GM18511 (cell line): ENCODE results near the gene C16orf87.
"Not testable (repeated sequence)": the region's sequence is repeated elsewhere in the genome, so short reads cannot be mapped to it uniquely, and the experiment has no call there.

Experiments used
- ATAC-seq: cut with Tn5 transposase; IDR thresholded peaks from one replicate; pipeline ENCODE4 v1.9.1; 2021; ENCODE audit warnings: mild to moderate bottlenecking, moderate library complexity; ENCODE audit not compliant: unreplicated experiment

Gene C16orf87, protein sequence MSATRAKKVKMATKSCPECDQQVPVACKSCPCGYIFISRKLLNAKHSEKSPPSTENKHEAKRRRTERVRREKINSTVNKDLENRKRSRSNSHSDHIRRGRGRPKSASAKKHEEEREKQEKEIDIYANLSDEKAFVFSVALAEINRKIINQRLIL

DNA sequence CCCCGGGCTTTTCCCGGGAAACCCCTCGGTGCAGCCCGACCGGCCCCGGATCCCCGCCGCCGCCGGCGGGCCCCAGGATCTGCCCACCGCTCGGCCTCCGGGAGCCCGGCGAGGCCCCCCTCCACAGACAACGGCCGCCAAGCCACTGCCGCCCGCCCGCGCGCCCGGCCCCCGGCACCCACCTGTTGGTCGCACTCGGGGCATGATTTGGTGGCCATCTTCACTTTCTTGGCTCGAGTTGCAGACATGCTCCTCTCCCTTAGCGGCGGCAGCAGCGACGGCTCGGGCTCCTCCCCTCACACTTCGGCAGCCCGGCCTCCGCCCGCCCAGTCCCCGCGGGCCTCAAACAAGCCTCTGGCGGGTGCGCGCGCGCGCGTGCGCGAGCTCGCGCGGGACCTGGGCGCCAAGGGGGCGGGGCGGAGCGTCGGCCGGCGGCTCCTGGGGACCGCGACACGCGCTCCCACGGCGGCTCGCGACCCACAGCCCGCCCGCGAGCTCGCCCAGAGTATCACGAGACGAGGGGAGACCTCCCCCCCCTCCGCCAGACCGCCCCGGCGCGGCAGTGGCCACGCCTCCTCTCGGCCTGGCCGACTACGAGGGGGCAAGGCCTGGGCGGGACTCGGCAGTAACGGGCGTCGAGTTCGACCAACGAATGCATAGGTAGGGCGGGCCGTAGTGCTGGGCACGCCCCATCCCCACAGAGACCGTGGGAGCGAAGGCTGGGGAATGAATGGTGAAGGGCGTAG is at the start of gene C16orf87:
Gene C16orf87 (minus strand): TSS at position 279 of the 746 bp plus-strand sequence. CDS start 31 bp downstream, at position 248.
- ATAC-seq, result peak; percentile 96

DNA sequence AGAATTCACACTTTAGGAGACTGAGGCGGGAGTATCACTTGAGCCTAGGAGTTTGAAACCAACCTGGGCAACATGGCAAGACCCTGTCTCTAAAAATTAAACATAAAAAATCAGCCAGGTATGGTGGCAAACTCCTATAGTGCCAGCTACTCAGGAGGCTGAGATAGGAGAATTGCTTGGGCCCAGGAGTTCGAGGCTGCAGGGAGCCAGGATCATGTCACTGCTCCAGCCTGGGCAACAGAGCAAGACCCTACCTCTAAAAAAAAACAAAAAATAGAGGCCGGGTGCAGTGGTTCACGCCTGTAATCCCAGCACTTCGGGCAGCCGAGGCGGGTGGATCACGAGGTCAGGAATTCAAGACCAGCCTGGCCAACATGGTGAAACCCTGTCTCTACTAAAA is 44.3 kb upstream of the C16orf87 start:
- no peak for ATAC-seq

DNA sequence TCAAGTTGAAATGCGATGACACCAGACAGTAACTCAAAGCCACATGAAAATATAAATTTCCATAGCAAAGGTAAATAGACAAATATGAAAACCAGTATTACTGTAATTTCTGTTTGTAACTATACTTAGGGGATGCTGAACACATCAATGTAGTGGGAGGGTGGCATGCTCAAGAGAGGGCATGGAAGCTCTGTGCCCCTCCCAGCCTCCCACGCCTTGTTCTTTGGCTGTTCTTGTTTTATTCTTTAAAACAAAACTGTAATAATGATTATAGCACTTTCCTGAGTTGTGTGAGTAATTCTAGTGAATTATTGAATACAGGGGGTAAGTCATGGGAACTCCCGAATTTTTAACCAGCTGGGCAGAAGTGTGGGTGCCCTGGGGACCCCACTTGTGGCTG is 42.2 kb upstream of the C16orf87 start:
- no peak for ATAC-seq

DNA sequence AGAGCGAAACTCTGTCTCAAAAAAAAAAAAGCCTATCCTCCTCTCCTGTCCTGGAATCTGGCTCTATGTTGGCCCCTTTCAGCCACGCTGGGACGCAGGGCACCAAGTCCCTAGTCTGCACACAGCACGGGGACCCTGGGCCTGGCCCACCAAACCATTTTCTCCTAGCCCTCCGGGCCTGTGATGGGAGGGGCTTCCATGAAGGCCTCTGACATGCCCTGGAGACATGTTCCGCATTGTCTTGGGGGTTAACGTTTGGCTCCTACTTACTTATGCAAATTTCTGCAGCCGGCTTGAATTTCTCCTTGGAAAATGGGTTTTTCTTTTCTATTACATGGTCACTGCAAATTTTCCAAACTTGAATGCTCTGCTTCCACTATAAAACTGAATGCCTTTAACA is 40.6 kb upstream of the C16orf87 start:
- no peak for ATAC-seq

DNA sequence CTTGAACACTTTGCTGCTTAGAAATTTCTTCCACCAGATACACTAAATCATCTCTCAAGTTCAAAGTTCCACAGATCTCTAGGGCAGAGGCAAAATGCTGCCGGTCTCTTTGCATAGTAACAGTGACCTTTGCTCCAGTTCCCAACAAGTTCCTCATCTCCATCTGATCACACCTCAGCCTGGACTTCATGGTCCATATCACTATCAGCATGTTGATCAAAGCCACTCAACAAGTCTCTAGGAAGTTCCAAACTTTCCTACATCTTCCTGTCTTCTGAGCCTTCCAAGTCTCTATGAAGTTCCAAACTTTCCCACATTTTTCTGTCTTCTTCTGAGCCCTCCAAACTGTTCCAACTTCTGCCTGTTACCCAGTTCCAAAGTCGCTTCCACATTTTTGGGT is 37.9 kb upstream of the C16orf87 start:
- not testable (repeated sequence) for ATAC-seq

DNA sequence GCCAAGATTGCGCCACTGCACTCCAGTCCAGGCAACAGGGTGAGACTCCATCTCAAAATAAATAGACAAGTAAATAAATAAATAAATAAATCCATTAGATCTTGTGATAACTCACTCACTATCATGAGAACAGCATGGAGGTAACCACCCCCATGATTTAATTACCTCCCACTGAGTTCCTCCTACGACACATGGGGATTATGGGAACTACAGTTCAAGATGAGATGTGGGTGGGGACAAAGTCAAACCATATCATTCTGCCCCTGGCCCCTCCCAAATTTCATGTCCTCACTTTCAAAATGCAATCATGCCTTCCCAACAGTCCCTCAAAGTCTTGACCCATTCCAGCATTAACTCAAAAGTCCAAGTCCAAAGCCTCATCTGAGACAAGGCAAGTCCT is 36.5 kb upstream of the C16orf87 start:
- ATAC-seq, result not testable (repeated sequence)

DNA sequence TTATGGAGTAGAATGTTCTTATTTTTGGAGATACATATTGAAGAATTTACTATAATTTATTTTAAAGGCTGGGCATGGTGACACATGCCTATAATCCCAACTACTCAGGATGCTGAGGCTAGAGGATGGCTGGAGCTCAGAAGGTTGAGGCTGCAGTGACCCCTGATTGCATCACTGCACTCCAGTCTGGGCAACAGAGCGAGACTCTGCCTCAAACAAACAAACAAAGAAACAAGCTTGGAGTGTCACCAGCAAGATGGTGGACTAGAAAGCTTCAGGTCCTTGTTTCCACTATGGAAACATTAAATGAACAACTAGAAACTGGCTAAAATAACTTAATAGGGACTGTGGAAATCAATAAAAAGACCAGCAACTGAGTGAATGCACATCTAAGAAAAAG is 35.3 kb upstream of the C16orf87 start:
- ATAC-seq, result no peak

DNA sequence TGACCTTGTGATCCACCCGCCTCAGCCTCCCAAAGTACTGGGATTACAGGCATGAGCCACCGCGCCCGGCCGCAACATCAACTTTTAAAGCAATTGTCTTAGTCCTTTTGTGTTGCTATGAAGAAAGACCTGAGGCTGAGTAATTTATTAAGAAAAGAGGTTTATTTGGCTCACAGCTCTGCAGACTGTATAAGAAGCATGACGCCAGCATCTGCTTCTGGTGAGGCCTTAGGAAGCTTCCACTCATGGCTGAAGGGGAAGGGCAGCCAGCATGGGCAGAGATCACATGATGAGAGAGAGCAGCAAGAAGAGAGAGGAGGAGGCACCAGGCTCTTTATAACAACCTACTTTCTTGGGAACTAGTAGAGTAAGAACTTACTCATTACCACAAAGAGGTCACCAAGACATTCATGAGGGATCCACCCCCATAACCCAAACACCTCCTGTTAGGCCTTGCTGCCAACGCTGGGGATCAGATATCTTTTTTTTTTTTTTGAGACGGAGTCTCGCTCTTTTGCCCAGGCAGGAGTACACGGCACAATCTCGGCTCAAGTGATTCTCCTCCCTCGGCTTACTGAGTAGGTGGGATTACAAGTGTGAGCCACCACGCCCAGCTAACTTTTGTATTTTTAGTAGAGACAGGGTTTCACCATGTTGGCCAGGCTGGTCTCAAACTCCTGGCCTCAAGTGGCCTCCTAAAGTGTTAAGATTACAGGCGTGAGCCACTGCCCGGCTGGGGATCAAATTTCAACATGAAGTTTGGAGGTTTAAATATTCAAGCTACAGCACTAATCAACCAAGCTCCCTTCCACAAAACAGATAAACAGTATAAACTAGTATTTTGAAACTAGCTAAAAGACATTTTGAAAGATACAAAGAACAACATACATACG is 31.8 kb upstream of the C16orf87 start:
- no peak for ATAC-seq

DNA sequence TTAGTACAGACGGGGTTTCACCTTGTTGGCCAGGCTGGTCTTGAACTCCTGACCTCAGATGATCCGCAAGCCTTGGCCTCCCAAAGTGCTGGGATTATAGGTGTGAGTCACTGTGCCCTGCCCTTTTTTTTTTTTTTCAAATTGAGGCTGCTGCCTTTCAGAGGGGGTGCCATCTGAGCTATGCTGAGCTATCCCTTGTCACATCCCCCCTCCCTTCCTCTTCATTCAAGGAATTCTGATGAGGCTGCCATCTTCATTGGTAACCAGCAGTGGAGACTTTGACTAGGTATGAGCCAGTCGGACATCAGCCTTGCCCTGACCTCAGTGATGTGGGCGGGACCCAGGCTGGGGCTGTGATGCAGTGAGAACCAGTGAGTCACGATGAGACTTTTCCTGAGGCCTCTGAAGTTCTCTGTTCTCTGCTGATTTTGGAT is 28.8 kb upstream of the C16orf87 start:
- ATAC-seq, result no peak

DNA sequence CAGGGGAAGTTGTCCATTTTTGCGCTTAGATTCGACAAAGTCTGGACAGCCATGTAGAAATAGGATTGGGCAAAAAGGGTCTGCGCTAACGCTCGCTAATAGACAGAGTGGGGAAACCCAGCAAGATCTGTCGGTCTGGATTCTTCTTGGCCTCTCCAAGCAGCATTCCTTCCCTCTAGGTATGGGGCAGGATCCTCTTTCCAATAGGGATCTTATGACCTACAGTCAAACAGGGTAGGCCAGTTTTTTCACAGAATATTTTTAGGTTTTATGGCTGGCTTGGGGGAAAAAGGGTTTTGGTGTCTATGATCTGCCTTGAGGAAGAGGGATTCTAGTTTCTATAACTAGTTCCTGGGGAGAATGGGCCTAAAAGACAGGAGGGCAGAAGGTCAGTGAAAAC is 27.2 kb upstream of the C16orf87 start:
- ATAC-seq, result no peak

DNA sequence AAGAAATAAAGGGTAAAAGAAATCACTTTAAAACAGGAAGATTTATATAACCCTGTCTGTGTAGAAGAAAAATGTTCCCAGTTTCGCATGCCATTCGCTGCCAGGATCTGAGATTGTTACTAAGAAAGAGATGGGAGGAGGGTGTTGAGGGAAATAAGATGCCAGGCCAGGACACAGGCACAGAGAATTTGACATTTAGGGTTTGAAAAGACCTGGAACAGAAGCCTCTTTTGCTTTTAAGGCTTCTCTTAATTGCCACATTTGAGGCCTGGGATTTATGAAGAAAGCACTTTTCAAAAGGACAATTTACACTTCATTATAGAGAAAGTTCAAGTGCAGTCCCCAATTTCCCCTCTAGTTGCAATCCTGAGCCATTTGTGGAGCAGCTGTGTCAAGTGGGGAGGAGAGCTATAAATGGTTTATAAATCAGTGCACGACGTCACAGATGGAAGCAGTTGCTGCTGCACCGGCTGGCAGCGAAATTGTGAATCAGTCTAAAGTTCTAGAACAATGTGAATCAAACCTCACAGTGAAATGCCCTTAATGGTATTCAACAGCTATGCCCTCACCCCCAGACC is 26.5 kb upstream of the C16orf87 start:
- ATAC-seq, result no peak

DNA sequence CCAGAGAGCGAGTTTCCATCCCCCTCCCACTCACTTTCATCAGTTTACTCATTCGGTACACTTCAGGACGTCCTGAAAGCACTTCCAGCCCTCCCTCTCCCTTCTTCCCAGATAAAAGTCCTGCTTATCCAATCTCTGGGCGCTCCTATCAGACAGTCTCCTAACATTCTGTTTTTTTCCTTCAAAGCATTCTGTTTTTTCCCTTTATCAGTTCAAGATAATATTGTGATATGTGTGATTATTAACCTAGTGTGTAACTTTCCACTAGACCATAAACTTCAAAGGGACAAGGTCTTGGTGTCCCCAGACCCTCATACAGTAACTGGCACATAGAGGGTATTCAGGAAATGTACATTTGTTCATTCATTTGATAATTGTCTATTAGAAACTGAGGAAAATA is 24.4 kb upstream of the C16orf87 start:
- no peak for ATAC-seq

DNA sequence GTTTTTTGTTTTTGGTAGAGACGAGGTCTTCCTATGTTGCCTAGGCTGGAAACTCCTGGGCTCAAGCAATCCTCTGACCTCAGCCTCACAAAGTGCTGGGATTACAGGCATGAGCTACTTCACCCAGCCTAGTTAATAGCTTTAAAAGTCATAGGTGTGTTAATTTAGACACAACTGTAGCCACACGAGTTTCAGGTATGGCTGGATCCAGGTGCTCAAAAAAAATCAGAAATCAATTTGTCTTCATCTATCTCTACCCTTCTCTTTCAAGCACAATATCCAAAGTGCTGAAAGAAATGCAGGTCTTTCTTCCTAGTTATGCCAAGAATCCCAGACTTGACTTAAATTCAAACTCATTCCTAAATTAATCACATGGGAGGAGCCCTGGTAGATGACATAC is 23.9 kb upstream of the C16orf87 start:
- no peak for ATAC-seq

DNA sequence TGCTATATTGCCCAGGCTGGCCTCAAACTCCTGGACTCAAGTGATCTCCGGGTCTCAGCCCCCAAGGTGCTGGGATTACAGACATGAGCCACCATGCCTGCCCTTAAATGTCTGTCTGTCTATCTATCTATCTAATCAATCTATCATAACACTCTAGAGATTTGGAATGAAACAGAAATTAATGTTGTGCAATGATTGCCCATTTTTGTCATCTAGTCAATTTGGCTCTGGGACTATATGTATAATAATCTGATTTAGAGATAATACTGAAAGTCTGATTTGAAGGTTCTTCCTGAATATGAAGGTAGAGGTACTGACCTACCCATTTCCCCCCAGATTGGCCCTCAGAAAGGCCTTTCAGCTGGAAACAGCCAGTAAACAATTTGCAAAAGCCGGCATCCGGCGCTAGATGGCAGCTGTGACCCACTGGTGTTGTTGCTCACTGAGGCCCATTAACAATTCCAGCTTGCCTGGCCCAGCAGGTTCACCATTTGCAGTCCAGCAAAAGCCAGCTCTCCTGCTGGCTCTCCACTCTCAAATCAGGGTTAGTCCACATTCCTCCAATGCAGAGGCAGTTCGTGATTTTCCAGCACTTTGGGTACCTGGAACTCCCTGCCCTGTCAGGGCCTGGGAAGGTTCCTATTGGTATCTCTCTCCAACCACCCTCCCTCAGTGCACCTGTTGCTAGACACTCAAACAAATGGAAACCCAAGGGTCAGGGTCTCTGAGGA is 22.9 kb upstream of the C16orf87 start:
- ATAC-seq, result peak; percentile 65

DNA sequence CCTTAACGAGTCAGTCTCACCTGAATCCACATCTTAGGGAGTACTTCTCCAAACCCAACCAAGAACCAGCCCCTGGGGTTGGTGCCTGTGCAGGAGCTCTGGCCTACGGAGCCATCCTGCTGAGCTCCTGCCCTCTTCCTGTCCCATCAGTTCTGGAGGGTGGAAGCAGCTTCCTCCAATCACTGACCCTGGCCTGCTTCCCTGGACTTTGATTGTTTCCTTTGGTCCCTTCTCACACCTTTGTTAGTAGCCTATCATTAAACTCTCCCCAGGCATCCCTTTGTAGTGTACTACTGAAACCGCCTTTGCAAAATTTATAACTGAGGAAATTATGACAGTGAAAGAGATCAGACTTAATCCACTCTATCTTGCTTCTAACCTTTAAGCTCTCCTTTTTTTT is 21.1 kb upstream of the C16orf87 start:
- ATAC-seq, result no peak

DNA sequence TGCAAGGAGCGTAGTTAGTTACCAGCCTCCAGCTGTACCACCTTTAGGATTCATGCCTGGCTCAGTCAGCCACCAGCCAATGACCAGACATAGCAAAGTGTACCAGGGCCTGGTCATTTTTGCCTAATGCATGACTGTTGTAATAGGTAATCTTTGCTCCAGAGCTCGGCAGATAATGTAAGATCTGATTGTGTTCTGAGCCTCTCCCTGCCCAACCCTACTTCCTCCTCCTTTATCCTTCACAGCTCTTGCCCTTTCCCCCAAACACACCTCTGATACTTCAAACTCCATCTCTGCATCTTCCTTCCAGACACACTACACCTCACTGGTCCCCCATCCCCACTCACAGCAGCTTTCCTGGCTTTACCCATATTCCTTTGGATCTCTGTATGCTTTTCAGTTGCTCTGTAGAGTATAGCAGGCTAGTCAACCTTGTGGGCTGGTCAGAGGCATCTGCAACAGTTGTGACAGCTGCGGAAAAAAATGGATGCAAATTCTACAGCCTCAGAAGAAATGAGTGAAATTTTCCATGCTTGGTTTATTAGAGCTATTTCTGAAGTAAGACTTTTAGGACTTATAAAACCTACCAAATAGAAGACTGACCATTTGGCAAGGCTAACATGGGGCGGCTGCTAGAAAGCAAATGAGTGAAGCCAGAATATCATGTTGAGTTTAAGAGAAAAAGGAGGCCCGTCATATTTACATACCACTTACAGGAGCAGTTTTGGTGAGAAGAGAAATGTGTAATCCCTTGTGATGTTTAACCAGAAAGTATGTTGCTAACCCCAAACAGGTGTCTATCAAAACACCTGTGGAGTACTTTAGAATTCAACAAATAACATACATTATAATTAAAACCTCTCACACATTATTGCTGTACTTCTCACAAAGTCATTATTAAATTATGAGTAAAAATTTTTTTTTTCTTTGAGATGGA is 19.9 kb upstream of the C16orf87 start:
- ATAC-seq, result peak; percentile 61

DNA sequence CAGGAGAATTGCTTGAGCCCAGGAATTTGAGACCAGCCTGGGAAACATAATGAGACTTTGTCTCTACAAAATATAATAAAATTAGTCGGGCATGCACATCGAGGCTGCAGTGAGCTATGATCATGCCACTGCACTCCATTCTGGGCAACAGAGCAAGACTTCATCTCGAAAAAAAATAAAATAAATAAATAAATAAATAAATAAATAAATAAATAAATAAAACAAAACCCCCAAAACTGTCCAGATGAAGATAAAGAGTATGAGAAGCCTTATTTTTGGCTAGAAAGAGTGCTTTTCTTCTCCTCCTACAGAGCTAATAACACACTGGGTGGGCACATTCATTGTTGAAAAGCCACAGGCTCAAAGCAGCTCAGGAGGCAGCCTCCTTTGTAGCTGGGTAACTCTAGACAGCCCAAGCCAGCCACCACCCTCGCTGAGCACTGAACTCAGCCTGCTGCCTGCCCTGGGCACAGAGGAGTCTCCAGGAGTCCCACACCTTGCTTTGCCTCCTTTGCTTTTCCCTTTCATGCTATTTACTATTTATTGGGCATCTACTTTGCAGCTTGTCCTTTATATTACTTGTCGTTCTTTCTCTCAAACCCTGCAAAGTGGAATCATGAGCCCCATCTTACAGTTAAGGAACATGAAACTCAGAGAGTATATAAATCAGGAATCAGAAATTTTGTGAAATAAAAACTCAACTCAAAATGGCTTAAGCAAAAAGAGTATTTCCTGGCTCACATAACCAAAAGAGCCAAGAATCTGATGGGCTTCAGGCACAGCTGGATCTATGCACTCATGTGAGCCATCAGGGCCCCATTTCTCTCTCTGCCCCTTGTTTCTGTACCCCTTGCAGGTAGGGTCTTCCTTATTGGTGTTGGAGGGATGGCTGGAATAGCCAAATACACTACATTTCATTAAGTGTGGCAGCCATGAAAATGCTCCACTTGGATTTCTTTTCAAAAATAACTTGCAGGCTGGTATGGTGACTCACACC is 18.1 kb upstream of the C16orf87 start:
- no peak for ATAC-seq

DNA sequence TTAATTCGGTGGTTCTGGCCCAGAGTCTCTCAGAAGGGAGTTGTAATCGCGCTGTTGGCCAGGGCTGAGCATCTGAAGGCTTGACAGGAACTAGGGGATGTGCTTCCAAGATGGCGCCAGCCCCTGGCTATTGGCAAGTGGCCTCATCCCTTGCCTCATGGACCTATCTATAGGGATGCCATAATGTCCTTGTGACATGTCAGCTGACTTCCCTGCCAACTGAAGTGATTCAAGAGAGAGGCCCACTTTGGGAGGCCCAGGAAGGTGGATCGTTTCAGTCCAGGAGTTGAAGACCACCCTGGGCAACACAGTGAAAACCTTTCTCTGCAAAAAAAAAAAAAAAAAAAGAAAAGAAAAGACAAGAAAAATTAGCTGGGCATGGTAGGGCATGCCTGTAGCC is 15.0 kb upstream of the C16orf87 start:
- ATAC-seq, result no peak
